Epithelial cell of umbilical artery (primary cell): Measurements from ENCODE around the gene CRYZL1. TPM values are rescaled to one million over a fixed set of nuclear protein-coding genes. Genes with fewer than 3 reads are reported as not detected.

ENCODE experiments used
- total RNA-seq: library from RNA; depleted of rRNA; stranded (reverse); fragments of >200 nt; gene quantifications from 2 replicates; pipeline ENCODE4 v1.2.3, GENCODE V29; 2014

Gene CRYZL1
- total RNA-seq = 27.3 and 38.0 TPM in 2 replicates

GRCh38 chr21:33641352-33642026 lies at the start of gene CRYZL1:
CRYZL1 (minus strand) TSS chr21:33641741; CDS start chr21:33631551, 10,190 bp downstream.

GRCh38 chr21:33642027-33642895 lies 720 bp upstream of the CRYZL1 start, which contains the start of gene ITSN1:
ITSN1 (plus strand) TSS chr21:33642501; CDS start chr21:33718829, 76,328 bp downstream.

GRCh38 chr21:33588485-33589335 lies 52.8 kb downstream of the CRYZL1 start, which contains the start of gene DONSON:
DONSON (minus strand) TSS chr21:33588684; CDS start chr21:33588641, 43 bp downstream.

GRCh38 chr21:33542640-33543504 lies 98.7 kb downstream of the CRYZL1 start, which contains the start of gene SON:
SON (plus strand) TSS chr21:33543038; CDS start chr21:33543093, 55 bp downstream.

GRCh38 chr21:33541756-33542639 lies 99.5 kb downstream of the CRYZL1 start, which contains the start of gene GART:
GART (minus strand) TSS chr21:33542117; CDS start chr21:33539315, 2,802 bp downstream.

Other genes with a start within 250 kb of the CRYZL1 start
- gene IFNGR2, start 238.3 kb downstream of the CRYZL1 start, total RNA-seq = 48.4 and 49.1 TPM in 2 replicates
- 34.4 and 41.3 TPM in 2 replicates for gene TMEM50B, start 161.8 kb downstream of the CRYZL1 start, total RNA-seq
- gene DNAJC28, start 150.0 kb downstream of the CRYZL1 start, total RNA-seq = 1.3 and 2.6 TPM in 2 replicates
- gene GART, start 99.6 kb downstream of the CRYZL1 start, total RNA-seq = 81.5 and 121 TPM in 2 replicates
- 106 and 114 TPM in 2 replicates for gene SON, start 98.7 kb downstream of the CRYZL1 start, total RNA-seq
- 14.3 and 19.8 TPM in 2 replicates for gene DONSON, start 53.1 kb downstream of the CRYZL1 start, total RNA-seq
- 42.9 and 64.7 TPM in 2 replicates for gene ITSN1, start 760 bp upstream of the CRYZL1 start, total RNA-seq